NB4 (cell line): Measurements from ENCODE around the gene LINGO3.

Experiments used
- DNase-seq: peaks from one replicate; pipeline ENCODE4 v3.0.0; 2010; ENCODE audit warnings: low read depth
- H3K4me3 ChIP-seq: one replicate; pipeline ENCODE4 v1.5.1; 2011; ENCODE audit warnings: mild to moderate bottlenecking, low read depth, low read length, moderate library complexity
- MAX ChIP-seq: IDR thresholded peaks from 2 replicates; pipeline ENCODE4 v1.6.1; 2011; ENCODE audit warnings: low read depth, low read length
- MYC ChIP-seq: IDR thresholded peaks from 2 replicates; pipeline ENCODE4 v1.6.1; 2011; ENCODE audit warnings: low read depth, low read length
- POLR2A ChIP-seq: IDR thresholded peaks from 2 replicates; pipeline ENCODE4 v1.6.1; 2011; ENCODE audit warnings: mild to moderate bottlenecking; ENCODE audit not compliant: insufficient read length; ENCODE audit errors: extremely low read depth
- TF ChIP-seq, protein P1 (sequence below): IDR thresholded peaks from one replicate; pipeline ENCODE4 v1.5.1; 2012; ENCODE audit warnings: low read depth, low read length

The LINGO3 gene

DNA sequence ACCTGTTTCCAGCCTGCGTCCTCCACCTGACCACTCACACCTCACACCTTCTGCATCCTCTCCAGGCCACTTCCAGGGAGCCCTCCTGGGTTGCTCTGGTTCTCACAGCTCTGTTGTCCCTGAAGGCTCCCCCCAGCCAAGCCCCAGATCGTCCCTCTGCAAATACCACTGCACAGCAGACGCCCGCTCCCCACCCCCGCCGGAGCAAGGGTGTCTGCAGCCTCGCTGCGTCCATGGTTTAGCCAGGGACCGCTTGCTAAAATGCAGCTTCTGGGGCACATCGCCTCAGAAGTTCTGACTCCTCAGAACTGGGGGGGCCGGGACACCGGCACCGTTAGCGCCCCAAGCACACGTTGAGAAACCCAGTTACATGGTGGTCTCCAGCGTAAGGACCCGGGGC lies 983 bp downstream of the LINGO3 start:
- no peak for DNase-seq
- H3K4me3 ChIP-seq: no peak overlapping the region
- TF ChIP-seq, protein P1, sequence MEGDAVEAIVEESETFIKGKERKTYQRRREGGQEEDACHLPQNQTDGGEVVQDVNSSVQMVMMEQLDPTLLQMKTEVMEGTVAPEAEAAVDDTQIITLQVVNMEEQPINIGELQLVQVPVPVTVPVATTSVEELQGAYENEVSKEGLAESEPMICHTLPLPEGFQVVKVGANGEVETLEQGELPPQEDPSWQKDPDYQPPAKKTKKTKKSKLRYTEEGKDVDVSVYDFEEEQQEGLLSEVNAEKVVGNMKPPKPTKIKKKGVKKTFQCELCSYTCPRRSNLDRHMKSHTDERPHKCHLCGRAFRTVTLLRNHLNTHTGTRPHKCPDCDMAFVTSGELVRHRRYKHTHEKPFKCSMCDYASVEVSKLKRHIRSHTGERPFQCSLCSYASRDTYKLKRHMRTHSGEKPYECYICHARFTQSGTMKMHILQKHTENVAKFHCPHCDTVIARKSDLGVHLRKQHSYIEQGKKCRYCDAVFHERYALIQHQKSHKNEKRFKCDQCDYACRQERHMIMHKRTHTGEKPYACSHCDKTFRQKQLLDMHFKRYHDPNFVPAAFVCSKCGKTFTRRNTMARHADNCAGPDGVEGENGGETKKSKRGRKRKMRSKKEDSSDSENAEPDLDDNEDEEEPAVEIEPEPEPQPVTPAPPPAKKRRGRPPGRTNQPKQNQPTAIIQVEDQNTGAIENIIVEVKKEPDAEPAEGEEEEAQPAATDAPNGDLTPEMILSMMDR: no peak
- TF ChIP-seq POLR2A: no peak
- no peak for TF ChIP-seq MAX
- TF ChIP-seq MYC: no peak

DNA sequence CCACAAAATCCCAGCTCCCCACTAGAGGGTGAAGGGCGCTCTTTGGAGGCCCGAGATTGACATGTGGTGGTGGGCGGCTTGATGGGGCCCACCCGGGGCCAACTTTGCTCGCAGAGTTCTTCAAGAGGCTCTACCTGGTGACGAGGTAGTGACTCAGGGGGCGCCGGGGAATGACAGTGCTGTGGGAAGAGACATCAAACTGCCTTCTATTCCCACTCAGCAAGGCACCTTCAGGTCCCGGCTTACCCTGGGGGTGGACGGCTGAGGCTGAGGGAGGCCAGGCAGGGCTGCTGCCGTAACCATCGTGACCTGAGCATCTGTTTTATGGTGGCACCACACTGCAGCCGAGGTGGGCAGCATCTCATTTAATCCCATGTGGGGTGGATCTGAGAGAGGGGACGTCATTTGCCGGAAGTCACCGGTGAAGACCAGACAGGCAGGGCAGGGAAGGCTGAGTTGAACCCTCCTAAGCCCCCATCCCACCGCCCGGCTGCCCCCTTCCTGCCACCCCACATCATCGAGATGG lies 1.6 kb downstream of the LINGO3 start:
- no peak for DNase-seq
- no peak for TF ChIP-seq MAX
- TF ChIP-seq, protein P1: no peak
- no peak overlapping the region for H3K4me3 ChIP-seq

DNA sequence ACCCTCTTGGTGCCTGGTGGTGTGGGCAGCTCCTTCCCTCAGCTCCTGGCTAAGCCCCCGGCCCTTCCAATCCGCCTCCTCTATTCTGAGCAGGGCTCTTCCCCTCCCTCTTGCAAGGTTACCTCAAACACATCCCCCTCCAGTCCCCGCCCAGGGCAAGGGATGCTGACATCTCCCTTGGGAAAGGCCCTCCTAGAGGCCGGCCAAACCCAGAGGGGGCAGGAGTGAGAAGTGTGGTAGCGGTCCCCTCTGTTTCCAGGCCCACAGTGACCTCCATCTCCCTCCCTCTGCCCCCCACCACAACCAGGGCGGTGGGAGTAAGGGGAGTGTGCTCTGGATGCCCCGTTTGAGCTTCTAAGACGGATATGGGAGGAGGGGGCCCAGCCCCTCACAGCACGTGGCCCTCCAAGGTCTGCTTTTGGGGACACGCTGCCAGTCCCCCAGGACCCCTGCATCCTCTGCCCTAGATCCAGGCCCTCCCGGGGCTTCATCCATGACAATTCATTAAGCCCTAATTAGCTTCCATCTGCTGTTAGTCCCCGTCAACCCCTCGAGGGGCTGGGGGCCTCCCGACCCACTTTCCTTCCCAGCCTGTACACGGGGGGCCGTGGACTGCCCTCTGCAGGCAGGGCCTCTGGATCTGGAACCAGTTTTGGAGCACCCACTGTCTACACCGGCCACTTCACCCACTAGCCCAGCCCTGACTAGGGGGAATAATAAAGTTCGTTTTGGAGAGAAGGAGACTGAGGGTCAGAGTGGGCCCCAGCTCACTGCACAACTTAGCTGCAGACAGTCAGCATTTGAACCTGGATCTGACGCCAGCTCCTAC lies 2.3 kb downstream of the LINGO3 start:
- H3K4me3 ChIP-seq: no peak overlapping the region
- TF ChIP-seq MYC (no peak), POLR2A (no peak), MAX (no peak)
- TF ChIP-seq, protein P1: no peak
- DNase-seq: no peak

- no peak for DNase-seq
- no peak for TF ChIP-seq POLR2A
- H3K4me3 ChIP-seq: no peak overlapping the region
Observed at GRCh38 chr19:2303211-2303798, 4.6 kb downstream of the LINGO3 start.

GRCh38 chr19:2302319-2303210 lies 5.4 kb downstream of the LINGO3 start:
- H3K4me3 ChIP-seq: no peak overlapping the region
- TF ChIP-seq POLR2A (no peak), MAX (no peak), MYC (no peak)
- TF ChIP-seq, protein P1: no peak
- DNase-seq: no peak

DNA sequence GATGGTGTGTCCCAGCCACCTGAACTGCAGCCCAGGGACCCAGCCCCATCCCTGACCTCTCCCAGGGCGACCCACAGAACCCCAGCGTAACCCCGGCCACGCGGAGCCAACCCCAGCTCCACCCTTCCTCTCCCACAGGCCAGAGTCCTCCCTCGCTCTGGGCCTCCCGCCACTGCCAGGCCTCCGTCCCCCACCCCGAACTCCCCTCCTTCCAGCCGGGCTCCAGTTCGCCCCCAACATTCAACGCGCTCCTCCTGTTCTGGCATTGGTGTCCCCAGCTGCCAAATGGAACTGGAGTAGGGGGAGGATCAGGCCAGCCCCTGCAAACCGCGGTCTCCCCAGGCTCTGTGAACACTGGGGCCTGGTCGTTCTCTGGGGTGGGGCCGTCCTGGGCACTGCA lies 7.4 kb downstream of the LINGO3 start:
- DNase-seq: no peak
- TF ChIP-seq MYC (no peak), POLR2A (no peak), MAX (no peak)
- TF ChIP-seq, protein P1: no peak
- H3K4me3 ChIP-seq: no peak overlapping the region
